ENCODE measurements around the gene FLNC. TPM values are rescaled to one million over a fixed set of nuclear protein-coding genes. Genes with fewer than 3 reads are reported as not detected.

The FLNC gene
- total RNA-seq, 1 experiment from 2014 or later = 0.42 TPM

DNA sequence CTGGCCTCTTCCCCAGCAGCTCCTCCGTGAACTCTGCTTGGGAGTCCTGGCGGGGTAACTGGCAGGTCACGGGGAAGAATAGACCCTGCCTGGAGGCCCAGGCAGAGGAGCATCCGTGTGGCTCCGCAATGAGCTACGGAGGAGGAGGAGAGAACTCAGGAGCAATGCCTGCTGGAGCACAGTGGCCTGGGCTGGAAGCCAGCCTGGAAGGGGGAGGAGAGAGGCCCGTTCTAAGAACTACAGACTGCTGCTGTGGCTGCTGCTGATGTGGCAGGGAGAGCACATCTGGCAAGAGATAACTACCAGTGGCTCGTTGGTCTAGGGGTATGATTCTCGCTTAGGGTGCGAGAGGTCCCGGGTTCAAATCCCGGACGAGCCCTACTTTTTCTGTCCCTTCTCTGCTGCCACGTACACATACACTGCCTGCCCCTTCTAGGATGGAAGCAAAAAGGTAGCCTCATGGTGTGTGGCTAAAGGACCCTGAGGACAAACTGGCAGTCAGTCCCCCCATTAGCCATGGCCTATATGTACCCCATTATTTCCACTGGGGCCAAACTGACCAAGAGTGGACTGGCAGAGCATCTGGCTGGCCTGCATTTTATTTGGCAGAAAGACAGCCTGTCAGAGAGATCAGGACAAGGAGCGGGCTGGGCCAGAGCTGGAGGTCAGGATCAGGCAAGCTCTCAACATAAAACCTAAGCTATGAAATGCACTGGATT lies 46.9 kb upstream of the FLNC start:
- no peaks in the 10 kb centered on the region for H3K4me1 Mint-ChIP-seq (ENCODE audit: low read depth, unreplicated experiment)
- CTCF ChIA-PET = no interaction called here
- peaks cover 72% of the 10 kb centered on the region for H3K27me3 Mint-ChIP-seq (ENCODE audit: unreplicated experiment)
- no TSS peak for BruUV-seq (replicated peaks)
- no peaks in the 10 kb centered on the region for H3K9me3 Mint-ChIP-seq (ENCODE audit: low read depth, unreplicated experiment)
- intact Hi-C loops (cut with micrococcal nuclease; ENCODE audit: unreplicated experiment) = loop anchor here (10.0 kb wide), 1 partner anchor 81 kb away; the partner anchor contains the start of gene ATP6V1F
- no peak overlapping the region for H3K27ac Mint-ChIP-seq (ENCODE audit: unreplicated experiment)
- H3K36me3 Mint-ChIP-seq (ENCODE audit: insufficient read depth, unreplicated experiment) = no peaks in the 10 kb centered on the region
- H3K4me3 Mint-ChIP-seq (ENCODE audit: low read depth, unreplicated experiment) = no peak overlapping the region
- DNase-seq = no peak
- no peak for TF ChIP-seq CTCF (IDR thresholded peaks at IDR 0.05; ENCODE audit: unreplicated experiment)

GRCh38 chr7:128785738-128786137 lies 44.5 kb upstream of the FLNC start:
- Mint-ChIP-seq H3K4me3 (ENCODE audit: low read depth, unreplicated experiment) (no peak overlapping the region), H3K27me3 (ENCODE audit: unreplicated experiment) (peaks cover 93% of the 10 kb centered on the region), H3K36me3 (ENCODE audit: insufficient read depth, unreplicated experiment) (peaks cover under 1% of the 10 kb centered on the region), H3K27ac (ENCODE audit: unreplicated experiment) (no peak overlapping the region), H3K9me3 (ENCODE audit: low read depth, unreplicated experiment) (no peaks in the 10 kb centered on the region), H3K4me1 (ENCODE audit: low read depth, unreplicated experiment) (no peaks in the 10 kb centered on the region)
- no peak for DNase-seq
- intact Hi-C loops (cut with micrococcal nuclease; ENCODE audit: unreplicated experiment) = loop anchor here (10.0 kb wide), 1 partner anchor 79 kb away; the partner anchor contains the start of gene ATP6V1F
- no peak for TF ChIP-seq CTCF (IDR thresholded peaks at IDR 0.05; ENCODE audit: unreplicated experiment)
- CTCF ChIA-PET = no interaction called here
- BruUV-seq (replicated peaks) = no TSS peak

DNA sequence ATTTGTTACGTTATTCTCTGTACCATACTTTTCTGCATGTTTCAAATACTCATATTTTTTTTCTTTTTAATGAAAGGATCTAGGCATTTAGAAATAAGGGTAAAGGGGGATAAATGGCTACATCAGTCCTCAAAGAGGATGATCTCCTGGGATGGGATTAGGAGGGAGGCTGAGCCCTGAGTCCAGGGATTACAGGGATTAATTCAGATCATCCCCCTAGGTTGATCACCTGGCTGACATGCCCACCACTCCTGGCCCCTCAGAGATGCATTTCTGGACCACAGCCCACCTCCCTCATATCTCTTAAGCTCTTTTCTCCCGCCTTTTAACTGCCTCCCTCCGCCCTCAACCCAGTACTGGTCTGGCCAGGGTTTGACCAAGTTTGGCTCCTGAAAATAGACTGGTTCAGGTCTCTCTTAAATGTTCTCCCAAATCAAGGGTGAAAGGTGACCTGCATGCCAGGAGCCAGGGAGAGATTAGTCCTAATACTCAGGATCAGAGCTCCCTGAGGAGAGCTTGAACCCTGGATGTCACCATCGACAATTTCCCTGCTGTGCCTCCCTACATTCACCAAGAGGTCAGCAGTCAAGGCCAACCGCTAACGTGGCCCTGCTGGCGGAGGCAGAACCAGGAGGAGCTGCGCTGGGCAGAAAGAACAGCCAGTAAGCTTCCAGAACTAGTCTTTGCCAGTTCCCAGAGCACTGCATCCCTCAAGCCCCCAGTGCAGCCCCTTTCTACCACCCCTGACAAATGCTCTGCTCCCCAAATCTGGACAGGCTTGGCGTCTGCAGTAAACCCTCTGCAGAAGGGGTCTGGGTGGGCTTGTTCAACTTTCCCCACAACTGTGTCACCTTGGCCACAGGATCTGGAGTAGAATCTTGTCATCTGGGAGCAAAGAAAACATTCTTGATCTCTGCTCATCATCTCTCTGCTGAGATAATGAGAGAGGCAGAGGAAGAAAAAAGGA lies 41.5 kb upstream of the FLNC start:
- no peak overlapping the region for H3K4me3 Mint-ChIP-seq (ENCODE audit: low read depth, unreplicated experiment)
- peaks cover 11% of the 10 kb centered on the region for H3K36me3 Mint-ChIP-seq (ENCODE audit: insufficient read depth, unreplicated experiment)
- TF ChIP-seq CTCF (IDR thresholded peaks at IDR 0.05; ENCODE audit: unreplicated experiment) = no peak
- intact Hi-C loops (cut with micrococcal nuclease; ENCODE audit: unreplicated experiment) = loop anchor here (10.0 kb wide), 1 partner anchor 76 kb away; the partner anchor contains the start of gene ATP6V1F
- H3K27ac Mint-ChIP-seq (ENCODE audit: unreplicated experiment) = no peak overlapping the region
- H3K9me3 Mint-ChIP-seq (ENCODE audit: low read depth, unreplicated experiment) = no peaks in the 10 kb centered on the region
- DNase-seq = no peak
- CTCF ChIA-PET = no interaction called here
- BruUV-seq (replicated peaks) = no TSS peak
- H3K27me3 Mint-ChIP-seq (ENCODE audit: unreplicated experiment) = peaks cover 65% of the 10 kb centered on the region
- H3K4me1 Mint-ChIP-seq (ENCODE audit: low read depth, unreplicated experiment) = no peaks in the 10 kb centered on the region

DNA sequence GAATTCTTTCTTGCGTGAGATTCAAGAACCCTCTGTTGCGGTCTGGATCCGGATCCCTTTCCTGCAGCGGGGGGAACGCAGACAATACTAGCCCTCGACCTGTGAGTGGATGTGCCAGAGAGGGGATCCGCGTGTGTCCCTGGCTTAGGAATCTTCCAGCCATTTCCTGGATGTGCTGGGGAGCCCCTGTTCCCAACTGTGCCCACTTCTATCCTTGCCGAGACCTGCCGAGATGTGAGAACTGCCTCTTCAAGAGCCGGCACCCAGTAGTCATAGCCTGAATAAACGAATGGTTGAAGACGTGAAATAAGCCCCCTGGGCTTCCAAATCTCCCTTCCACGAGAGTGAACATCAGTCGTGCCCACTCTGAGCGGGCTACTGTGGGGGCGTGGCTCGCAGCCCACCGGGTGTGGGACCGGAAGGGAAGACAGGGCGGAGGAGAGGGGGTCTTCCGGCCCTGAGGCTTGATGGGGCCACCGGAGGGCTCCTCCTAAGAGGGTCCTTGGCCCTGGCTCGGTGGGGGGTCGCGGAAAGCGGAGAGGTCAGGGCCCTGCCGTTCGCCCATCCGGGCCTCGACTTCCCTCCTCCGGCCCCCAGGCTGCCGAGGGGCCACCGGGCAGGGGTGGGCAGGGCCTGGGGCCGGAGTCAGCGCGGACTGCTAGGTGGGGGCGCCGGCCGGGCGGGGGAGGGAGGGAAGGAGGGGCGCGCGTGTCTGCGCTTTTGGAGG lies 39.7 kb upstream of the FLNC start:
- Mint-ChIP-seq H3K4me3 (ENCODE audit: low read depth, unreplicated experiment) (peak overlapping the region; percentile 76), H3K4me1 (ENCODE audit: low read depth, unreplicated experiment) (no peaks in the 10 kb centered on the region), H3K9me3 (ENCODE audit: low read depth, unreplicated experiment) (no peaks in the 10 kb centered on the region), H3K27ac (ENCODE audit: unreplicated experiment) (no peak overlapping the region), H3K36me3 (ENCODE audit: insufficient read depth, unreplicated experiment) (peaks cover 15% of the 10 kb centered on the region), H3K27me3 (ENCODE audit: unreplicated experiment) (peaks cover 70% of the 10 kb centered on the region)
- intact Hi-C loops (cut with micrococcal nuclease; ENCODE audit: unreplicated experiment) = loop anchor here (5.0 kb wide), 1 partner anchor 92 kb away; no protein-coding TSS in a partner anchor
- no peak for DNase-seq
- BruUV-seq (replicated peaks) = no TSS peak
- no peak for TF ChIP-seq CTCF (IDR thresholded peaks at IDR 0.05; ENCODE audit: unreplicated experiment)
- CTCF ChIA-PET = no interaction called here
